Measurements from ENCODE around the gene ROPN1L.
"Not testable (repeated sequence)": the region's sequence is repeated elsewhere in the genome, so short reads cannot be mapped to it uniquely, and the experiment has no call there.

ROPN1L gene

DNA sequence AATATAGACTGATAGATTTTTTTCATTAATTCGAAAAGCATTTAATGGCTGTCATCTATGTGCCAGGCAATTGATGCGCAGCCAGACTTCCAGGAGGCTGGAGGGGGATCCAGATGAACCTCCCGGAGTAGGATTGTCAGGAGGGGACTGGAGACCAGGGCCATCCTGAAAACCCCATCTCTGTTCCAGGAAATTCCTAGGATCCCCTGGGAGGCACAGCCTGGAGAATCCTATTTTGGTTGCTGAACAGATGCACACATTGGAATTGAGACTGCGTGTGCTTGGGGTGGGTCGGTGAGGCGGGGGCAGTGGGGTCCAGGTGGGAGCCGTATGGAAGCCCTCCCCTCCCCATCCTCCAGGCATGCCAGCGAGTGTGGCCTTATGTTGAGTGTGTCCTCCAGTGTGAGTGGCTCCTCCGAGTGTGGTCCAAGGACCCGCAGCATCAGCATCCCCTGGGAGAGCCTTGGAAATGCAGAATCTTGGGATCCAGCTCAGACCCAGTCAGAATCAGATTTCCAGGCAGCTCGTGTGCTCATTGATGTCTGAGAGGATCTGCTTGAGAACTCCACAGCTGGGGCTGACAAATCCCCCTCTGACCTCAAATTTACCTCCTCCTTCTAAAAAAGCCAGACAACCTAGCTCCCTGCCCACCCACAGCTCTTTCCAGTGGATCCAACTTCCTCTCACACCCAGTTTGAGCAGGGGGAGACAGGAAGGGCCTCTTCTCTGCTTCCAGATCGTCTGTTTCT is 38.7 kb downstream of the ROPN1L start:
- no peak for DNase-seq

DNA sequence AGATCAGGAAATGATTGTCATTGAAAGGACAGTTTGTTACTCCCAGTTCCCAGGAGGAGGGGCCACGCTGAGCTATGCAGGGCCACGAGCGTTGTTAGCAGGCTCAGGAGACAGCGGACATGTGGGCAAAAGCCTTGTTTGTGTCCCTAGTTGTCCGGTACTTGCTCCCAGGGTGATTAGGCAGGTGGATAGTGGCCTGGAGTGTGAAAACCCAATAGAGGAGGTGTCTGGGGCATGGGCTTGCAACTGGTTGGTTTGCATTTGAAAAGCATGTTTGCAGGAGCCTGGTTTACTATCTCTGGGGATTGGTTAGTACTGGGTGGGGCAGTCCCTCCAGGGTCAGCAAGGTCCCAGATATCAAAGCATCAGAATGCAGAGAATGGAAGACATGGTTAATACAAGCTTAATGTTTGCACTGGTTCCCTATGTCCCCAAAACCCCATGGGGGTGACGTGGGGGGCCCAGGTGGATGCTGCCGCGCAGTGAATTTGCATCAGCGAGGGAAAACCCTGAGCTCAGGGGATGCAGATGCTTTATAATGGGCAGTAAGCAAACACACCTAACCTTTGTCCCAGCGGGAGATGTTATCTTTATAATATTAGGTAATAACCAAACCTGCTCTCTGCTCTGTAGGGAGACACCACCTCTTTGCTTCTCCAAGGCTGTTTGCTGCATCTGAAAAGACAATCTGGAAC is 39.7 kb downstream of the ROPN1L start:
- DNase-seq, result no peak

DNA sequence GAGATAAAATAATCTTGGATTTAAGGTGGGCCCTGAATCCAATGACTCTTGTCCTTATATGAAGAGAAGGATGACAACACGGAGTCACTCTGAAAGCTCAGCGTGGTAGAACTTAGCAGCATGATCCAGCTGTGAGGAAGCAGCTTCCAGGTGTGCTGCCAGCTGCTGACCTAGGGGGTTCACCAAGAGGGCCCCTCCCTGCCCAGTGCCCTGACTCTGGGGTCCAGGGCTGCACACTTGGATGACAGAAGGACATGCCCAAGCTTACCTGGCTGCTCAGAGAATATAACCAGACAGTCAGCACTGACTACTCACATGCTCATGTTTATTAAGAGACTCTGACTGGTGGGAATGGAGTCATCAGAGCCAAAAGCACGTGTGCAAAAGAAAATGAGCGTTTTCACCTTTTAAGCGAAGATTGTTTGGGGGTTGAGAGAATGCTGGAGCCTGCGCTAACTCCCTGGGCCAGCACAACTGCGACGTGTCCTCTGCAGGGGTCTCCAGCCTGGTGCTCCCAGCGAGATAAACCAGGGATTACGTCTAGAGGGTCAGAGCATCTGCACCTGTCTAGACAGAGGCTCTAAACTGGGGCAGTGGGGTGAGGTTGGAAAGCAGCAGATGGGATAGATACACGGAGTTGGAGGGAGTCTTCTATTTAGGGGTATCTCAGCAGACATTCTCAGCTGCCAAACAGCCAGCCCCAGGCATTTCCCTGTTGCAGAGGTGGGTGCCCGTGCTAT is 41.3 kb downstream of the ROPN1L start:
- no peak for DNase-seq

DNA sequence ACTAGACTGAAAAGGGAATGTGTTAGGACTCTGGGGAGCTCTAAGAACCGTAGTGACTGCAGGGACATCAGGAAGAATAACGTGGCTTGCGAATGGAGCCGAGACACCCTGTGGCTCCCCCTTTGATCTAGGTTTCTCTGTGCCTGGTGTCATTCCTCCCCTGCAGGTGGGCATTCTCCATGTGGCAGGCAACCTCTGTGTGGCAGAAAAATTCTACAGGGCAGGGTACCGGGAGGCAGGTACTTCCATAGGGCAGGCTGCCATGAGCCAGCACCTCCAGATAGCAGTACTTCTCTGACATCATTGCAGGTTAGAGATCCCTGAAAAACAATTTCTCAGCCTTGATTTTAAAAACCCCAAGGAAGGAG is 43.1 kb downstream of the ROPN1L start:
- no peak for DNase-seq

DNA sequence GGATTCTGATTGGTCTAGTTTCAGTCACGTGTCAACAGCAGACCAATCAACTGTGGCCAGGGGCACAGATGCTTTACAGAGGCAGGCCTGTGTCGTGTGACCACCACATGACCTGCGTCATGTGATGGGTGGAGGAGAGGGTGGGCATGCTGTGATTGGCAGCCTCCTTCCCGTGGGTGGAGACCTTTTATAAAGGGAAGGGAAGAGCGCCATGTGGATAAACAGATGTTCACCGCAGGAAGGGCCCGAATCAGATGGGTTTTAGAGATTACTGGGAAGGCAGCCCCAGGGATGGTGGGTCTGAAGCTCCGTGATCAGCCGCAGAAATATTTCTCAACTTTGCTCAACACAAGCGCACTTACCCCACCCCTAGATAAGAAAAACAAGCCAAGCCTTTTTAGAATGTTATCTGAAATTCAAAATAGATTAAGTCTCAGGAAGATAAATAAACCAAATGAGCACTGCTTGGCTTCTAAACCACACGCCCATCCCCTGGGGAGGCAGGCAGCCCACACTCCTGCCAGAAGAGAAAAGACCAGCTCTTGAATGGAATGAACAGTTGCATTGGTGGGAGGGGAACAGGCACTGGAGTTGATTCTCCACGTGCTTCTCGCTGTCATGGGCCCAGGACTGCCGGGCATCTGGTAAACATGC is 43.6 kb downstream of the ROPN1L start:
- DNase-seq, result no peak

DNA sequence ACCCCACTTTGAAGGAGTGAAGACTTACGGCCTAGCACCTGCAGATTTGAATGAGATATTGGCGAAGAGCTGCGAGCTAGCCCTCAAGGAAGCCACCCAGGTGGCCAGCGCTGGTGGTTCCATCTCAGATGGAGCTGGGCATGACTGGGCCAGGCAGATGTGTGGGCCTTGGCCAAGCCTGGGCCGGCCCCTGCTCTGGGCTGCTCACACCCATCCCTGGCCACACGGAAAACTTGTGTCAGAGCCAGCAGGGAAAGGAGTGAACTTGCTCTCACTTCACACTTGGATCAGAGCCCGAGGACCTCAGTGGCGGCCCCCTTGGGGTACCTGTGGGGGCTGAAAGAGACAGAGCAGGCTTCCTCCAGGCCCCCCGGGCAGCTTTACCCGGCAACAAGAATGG is 44.2 kb downstream of the ROPN1L start:
- DNase-seq, result no peak

DNA sequence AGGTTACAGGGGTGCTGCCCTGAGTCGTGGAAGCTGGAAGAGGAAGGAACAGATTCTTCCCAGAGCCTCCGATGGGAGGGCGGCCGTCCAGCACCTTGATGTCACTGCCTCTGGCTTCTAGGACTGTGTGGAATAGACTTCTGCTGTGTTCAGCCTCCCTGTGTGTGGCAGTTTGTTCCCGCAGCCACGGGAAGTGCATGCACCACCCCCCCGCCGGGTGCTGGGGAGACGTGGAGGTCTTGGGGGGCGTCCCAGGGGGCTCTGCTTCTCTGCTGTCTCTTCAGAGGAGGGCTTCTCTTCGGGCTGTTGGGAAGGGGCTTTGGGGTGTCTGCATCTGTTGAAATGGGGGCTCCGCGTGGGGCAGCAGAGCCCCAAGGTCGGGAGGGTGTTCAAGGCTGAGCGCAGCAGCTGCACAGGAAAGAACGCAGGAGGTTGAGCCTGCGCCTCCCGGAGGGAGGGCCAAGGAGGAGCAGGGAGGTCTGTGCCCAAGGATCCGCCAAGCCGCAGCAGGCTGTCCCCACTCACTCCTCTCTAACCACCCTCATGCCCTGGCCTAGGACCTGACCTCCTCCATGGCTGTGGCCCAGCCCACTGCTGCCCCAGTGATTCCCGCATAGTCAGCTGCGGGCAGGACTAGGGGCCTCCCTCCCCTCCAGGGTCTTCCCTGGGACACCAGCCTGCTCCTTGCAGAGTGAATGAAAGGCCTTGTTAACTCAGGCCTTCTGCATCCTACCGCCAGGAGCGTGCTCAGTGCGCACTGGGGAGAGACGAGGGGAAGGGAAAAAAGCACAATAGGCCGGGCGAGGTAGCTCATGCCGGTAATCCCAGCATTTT is 45.0 kb downstream of the ROPN1L start:
- DNase-seq, result no peak

DNA sequence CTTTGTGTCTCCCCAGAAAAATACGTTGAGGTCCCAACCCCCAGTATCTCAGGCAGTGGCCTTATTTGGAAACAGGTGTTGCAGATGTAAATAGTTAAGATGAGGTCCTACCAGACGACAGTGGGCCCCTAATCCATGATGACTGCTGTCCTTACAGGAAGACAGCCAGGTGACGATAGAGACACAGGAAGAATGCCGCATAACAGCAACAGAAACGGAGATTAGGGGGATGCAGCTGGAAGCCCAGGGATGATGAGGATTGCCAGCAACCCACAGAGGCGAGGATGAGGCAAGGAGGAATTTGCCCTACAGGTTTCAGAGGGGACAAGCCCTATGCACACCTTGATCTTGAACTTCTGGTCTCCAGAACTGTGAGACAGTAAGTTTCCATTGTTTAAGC is 46.5 kb downstream of the ROPN1L start:
- DNase-seq, result no peak

DNA sequence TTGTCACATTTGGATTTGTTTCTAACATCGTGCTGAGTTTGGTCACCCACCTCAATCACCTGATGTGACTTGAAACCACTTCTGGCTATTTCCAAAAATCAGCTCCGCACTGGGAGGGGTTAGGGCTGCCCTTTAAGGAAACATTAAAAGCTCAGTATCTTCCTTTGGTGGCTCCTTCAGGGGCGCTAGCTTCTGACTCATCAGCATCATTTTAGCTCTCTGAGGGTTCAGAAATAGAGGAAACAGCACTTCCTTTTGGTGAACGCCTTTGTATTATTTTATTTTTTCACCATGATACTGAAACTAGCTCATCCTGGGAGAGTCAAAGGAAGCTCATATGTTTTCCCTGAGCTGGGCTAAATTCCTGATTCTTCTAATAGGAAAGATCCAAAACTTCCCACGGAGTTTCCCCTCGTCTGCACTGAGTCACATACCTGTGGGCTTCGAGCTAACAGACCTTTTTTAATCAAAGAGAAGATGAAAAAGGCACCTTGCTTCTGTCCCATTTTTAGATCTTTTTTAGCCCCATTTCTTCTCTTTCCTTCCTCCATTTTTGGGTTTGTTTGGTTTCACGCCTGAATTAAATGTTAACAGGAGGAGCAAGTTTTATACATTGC is 48.2 kb downstream of the ROPN1L start:
- peak; percentile 16 for DNase-seq

DNA sequence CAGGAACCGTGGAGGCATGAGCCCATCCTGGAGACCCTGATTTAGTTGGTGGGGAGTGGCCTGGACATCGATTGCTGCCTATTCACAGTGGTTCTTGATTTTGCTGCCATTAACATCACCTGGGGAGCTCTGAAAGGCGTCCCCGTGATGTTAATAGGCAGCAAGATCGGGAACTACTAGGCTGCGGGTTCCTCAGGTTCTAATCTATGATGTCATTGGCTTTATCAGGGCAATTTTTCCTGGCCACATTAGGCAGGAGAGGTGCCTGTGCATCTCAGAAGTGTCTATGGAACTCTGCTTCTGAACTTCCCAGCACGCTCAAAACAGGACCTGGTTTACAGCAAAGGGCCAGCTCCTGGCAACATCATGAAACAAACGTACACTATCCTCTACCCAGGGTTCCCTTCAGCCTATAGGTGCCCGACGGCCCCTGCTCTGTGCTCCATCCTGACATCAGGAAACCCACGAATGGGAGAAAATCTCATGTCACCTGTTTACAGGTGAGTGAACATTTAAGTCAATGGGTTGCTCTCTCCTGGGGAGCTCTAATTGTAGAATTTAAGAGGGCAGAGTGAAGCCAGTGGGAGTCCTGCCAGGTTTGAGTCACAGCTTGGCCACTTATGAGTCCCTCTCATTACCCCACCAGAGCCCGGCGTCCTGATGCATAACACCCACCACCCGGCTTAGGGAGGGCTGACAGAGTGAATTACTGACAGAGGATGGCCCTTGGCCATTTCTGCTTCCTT is 49.4 kb downstream of the ROPN1L start:
- DNase-seq, result no peak

DNA sequence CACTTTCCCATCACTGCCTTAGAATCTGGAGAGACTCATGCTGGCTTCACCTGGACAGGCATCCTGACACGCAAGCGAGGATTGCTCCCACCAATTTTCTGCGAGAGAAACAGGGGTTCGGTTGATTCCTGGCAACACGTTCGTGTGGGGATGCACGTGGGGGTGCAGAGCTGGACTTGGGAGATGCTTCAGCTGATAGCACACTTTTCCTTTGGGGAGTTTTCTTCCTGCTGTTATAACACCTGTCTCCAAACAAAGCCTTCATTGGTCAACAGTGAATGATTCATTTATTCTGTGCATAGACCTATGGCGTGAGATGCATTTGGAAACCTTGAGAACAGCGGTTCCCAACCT is 50.0 kb downstream of the ROPN1L start:
- DNase-seq, result no peak

DNA sequence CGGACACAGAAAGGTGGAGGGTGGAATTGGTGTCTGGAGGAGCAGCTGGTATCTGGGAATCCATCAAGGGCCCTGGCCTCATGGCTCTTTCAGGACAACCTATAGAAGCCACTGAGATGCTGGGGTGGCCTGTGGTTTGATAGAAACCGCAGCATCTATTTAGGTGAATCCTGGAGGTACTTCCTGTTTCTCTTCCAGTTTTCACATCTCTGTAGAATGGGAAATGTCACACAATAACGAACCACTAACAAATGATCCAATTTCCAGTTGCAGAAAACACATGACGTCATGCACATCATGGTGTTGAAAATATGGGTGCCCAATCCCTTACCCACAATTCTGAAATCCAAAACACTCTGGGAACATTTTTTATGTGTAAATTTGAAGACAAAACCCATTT is 52.2 kb downstream of the ROPN1L start:
- DNase-seq, result no peak

DNA sequence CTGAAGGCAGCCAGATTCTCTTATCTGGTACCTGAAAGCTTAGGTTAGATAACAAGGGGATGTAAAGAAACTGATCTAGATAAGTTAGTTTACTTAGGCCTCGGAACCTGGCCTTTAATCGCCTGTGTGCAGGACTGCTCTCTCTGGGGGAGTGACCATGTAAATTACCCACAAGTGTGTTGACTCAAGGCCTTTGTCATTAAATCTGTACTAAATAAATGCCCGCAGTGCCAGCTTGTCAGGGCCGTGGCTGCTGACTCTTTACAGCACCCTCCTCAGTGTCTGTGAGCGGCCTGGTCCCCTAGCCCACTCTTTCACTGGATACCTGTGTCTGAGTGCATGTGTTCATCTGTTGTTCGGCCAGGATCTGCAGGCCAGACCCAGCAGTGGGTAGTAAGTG is 52.8 kb downstream of the ROPN1L start:
- not testable (repeated sequence) for DNase-seq

DNA sequence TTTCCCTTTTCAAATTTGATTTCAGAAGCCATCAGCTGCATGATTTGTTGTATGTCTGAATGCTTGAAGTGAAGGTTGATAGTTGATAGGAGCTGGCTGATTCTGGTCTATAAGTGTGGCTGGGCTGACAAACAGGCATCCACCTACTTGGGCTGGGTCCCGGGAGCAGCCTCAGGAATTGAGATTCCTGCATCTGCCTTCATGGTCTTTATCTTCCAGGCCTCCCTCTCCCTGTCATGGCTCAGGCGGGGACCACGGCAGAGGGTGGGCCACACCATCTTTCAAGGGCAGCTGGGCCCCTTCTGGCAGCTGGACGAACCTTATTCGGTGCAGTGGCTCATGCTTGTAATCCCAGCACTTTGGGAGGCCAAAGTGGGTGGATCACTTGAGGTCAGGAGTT is 55.9 kb downstream of the ROPN1L start:
- no peak for DNase-seq

DNA sequence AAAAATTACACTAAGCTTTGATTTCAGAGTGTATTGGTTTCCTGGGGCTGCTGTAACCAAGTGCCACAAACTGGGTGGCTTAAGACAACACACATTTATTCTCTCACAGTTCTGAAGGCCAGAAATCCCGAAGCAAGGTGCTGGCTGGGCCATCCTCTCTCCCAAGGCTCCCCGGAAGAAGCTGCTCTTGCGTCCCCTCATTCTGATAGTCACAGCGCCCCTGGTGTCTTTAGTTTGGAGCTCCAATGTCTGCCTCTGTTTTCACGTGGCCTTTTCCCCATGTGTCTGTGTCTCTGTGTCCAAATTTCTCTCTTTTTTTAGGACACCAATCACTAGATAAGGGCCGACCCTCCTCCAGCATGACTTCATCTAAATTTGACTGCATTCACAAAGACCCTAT is 56.7 kb downstream of the ROPN1L start:
- DNase-seq, result no peak

DNA sequence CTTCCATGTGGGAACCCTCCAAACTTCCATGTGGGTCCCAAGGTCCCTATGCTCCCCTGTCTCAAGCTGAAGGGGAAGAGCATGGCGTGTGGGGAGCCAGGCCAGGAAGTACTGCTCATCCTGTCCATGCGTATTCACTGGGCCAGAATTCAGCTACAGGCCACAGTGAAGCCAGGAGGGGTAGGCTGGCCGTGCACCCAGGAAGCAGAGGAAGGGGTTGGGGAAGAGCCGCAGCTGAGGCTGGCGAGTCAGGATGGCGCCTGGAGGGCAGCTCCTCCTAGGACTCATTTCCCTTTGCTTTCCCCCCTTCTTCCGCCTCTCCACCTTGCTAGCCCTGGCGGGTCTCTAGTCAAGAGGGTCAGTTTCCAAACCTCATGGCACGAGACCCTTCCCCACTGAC is 57.4 kb downstream of the ROPN1L start:
- DNase-seq, result no peak

DNA sequence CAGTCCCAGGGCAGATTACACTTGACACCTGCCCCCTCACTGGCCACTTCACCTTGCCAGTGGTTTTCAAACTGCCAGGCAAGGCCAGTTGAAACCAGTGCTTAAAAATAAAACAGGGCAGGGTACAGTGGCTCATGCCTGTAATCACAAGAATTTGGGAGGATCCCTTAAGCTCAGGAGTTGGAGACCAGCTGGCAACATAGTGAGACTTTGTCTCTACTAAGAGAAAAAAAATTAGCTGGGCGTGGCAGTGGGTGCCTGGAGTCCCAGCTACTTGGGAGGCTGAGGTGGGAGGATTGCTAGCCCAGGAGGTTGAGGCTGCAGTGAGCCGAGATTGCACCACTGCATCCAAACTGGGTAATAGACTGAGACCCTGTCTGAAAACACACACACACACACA is 58.1 kb downstream of the ROPN1L start:
- no peak for DNase-seq

DNA sequence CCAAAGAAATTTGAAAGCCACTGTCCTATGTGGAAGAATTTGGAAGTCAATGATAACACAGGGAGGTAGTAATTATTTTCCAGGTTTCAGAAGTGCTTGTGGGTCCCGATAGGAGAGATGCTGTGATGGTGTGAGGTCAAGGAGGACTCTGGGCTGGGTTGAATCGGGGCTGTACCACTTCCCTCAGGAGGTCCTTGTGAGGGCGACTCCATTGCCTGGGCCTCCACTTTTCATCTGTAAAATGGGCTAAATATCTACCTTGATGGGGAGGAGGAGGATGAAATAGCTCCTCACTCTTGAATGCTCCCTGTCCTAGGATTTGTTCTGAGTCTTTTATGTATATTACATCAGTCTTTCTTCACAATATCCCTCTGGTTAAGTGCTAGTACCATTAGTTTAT is 59.0 kb downstream of the ROPN1L start:
- DNase-seq, result no peak

DNA sequence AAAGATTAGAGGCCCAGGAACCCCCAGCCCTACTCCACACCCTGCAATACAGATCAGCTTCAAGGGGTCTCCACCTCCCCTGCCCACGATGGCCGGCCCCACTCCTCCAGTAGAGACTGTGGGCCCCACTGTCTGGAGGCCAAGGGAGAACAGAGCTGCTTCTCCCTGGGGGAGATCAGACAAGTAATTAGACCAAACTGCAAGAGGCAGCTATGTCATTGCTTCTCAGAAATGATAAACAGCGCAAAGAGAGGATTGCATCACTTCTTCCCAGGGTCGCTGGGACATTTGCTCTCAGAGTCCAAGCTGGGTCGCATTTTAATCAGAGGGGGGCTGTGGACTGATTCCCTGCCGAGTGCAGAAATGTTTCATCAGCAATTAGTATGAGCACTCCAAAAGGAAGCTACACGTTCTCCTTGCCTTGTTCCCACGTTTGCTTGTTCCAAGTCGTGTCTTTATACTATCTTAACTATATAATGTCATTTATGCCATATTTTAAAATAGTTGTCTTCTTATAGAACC is 59.9 kb downstream of the ROPN1L start:
- DNase-seq, result no peak

DNA sequence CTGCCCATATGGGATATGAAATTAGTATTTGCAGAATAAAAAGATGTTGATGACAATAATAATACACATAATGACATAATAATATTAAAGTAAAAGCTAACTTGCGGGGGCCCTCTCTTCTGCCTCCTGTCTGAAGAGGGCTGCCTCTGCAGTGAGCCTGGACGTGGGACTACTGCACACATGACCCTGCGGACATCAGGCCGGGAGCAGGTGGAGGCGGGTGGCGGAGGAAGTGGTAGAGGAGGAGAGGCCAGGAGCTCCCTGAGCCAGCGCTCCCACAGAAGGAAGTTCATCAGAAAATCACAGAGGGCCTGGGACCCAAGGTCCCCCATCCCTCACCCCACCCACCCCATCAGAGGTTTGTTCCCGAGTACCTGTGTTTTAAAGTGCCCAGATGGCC is 60.5 kb downstream of the ROPN1L start:
- DNase-seq, result no peak

DNA sequence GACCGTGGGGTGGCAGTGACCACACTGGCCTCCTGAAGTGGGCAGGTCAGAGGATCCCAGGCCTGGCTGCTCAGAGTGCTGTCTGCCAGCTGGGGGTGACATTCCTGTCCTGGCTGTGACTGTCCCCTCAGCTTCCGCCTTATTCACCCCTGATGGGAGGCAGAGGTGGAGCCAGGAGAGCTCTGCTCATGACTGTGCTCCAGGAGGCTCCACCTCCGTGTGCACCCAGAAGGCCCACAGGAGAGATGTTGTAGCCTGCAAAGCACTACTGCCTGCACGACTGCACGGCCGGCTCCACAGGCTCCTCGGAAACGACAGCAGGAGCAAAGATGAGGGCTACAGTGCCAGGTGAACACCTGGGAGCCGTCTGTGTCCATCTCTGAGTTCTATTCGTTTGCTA is 60.9 kb downstream of the ROPN1L start:
- no peak for DNase-seq
